OCI-LY3 (cell line): Measurements from ENCODE around the gene WDR11.

ENCODE experiments used
- CTCF ChIP-seq: fragments of 200-600, 300-600 bp; sonication (generic); IDR thresholded peaks from 2 replicates; pipeline ENCODE4 v1.5.1; 2014; ENCODE audit warnings: antibody characterized with exemption, low read length, low read depth
- EZH2phosphoT487 ChIP-seq: fragments of 200-600 bp; shearing (Covaris generic); IDR thresholded peaks from 2 replicates; pipeline ENCODE4 v1.6.1; 2018; ENCODE audit warnings: antibody characterized with exemption, mixed run types, low read depth

GRCh38 chr10:120835603-120836002 is 15.6 kb upstream of the WDR11 start:
- TF ChIP-seq CTCF: no peak
- no peak for TF ChIP-seq EZH2phosphoT487
